Measurements from ENCODE around the gene IMMP1L.

IMMP1L gene

DNA sequence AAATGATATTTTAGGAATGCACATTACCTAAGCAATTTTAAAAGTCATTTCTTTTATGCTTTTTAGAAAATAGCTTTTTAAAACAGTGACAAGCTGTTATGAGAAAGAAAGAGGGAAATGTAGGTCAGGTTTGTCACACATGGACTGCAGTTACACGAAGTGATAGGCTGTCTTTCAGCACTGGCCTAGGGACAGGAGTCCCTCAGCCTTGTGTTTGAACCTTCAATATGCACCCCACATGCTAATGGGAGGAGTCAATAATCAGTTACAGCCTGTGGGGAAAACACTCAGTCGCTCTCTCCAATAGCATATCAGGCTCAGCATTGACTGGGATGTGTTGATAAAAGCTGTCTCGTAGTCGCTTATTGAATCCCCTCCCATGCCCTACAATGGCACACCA is 94.0 kb downstream of the IMMP1L start:
- Histone ChIP-seq H3K27me3 (replicated peaks; ENCODE audit: control insufficient read depth, insufficient read depth, low read length, poor library complexity, severe bottlenecking) (no peaks in the 10 kb centered on the region), H3K4me3 (ENCODE audit: insufficient read depth, low read depth, low read length, poor library complexity, severe bottlenecking) (no peak overlapping the region), H3K36me3 (ENCODE audit: control insufficient read depth, insufficient read depth, low read length) (no peaks in the 10 kb centered on the region), H3K4me1 (ENCODE audit: control insufficient read depth, insufficient read depth, low read length, poor library complexity, severe bottlenecking) (no peaks in the 10 kb centered on the region), H3K27ac (ENCODE audit: insufficient read depth, low read length, poor library complexity, severe bottlenecking) (no peak overlapping the region), H3K9me3 (ENCODE audit: control insufficient read depth, low read length) (no peaks in the 10 kb centered on the region)
- DNase-seq: no peak

- Histone ChIP-seq H3K4me3 (ENCODE audit: insufficient read depth, low read depth, low read length, poor library complexity, severe bottlenecking) (no peak overlapping the region), H3K4me1 (ENCODE audit: control insufficient read depth, insufficient read depth, low read length, poor library complexity, severe bottlenecking) (no peaks in the 10 kb centered on the region), H3K9me3 (ENCODE audit: control insufficient read depth, low read length) (no peaks in the 10 kb centered on the region), H3K36me3 (ENCODE audit: control insufficient read depth, insufficient read depth, low read length) (no peaks in the 10 kb centered on the region), H3K27me3 (replicated peaks; ENCODE audit: control insufficient read depth, insufficient read depth, low read length, poor library complexity, severe bottlenecking) (no peaks in the 10 kb centered on the region), H3K27ac (ENCODE audit: insufficient read depth, low read length, poor library complexity, severe bottlenecking) (no peak overlapping the region)
- DNase-seq: no peak
Measured at GRCh38 chr11:31414338-31414737, 95.1 kb downstream of the IMMP1L start.

- no peak overlapping the region for H3K4me3 ChIP-seq (ENCODE audit: insufficient read depth, low read depth, low read length, poor library complexity, severe bottlenecking)
- H3K9me3 ChIP-seq (ENCODE audit: control insufficient read depth, low read length): no peaks in the 10 kb centered on the region
- H3K27ac ChIP-seq (ENCODE audit: insufficient read depth, low read length, poor library complexity, severe bottlenecking): no peak overlapping the region
- H3K36me3 ChIP-seq (ENCODE audit: control insufficient read depth, insufficient read depth, low read length): no peaks in the 10 kb centered on the region
- no peak for DNase-seq
- no peaks in the 10 kb centered on the region for H3K4me1 ChIP-seq (ENCODE audit: control insufficient read depth, insufficient read depth, low read length, poor library complexity, severe bottlenecking)
- H3K27me3 ChIP-seq (replicated peaks; ENCODE audit: control insufficient read depth, insufficient read depth, low read length, poor library complexity, severe bottlenecking): no peaks in the 10 kb centered on the region
Measured at GRCh38 chr11:31412946-31413345, 96.5 kb downstream of the IMMP1L start.

- H3K36me3 ChIP-seq (ENCODE audit: control insufficient read depth, insufficient read depth, low read length): no peaks in the 10 kb centered on the region
- H3K27me3 ChIP-seq (replicated peaks; ENCODE audit: control insufficient read depth, insufficient read depth, low read length, poor library complexity, severe bottlenecking): no peaks in the 10 kb centered on the region
- H3K27ac ChIP-seq (ENCODE audit: insufficient read depth, low read length, poor library complexity, severe bottlenecking): no peak overlapping the region
- no peaks in the 10 kb centered on the region for H3K9me3 ChIP-seq (ENCODE audit: control insufficient read depth, low read length)
- DNase-seq: no peak
- H3K4me3 ChIP-seq (ENCODE audit: insufficient read depth, low read depth, low read length, poor library complexity, severe bottlenecking): no peak overlapping the region
- no peaks in the 10 kb centered on the region for H3K4me1 ChIP-seq (ENCODE audit: control insufficient read depth, insufficient read depth, low read length, poor library complexity, severe bottlenecking)
Measured at GRCh38 chr11:31408201-31408600, 101.2 kb downstream of the IMMP1L start.

DNA sequence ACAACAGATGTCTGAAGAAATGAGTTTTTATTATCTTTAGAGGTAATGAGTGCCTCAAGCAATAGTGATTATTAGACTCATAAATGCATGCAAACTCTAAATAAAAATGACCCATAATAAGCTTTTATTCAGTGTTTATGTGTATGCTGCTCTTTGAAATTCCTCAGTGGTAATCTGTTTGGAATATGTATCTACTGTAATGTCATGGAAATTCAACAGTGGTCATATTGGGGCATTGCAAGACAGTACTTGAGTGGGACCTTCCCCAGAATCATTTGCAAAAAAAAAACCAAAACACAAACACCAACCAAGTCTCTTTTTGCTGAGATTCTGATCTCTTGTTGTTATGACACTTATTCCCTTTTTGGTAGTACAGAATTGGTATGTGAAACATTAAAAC is 104.8 kb downstream of the IMMP1L start:
- Histone ChIP-seq H3K27ac (ENCODE audit: insufficient read depth, low read length, poor library complexity, severe bottlenecking) (no peak overlapping the region), H3K36me3 (ENCODE audit: control insufficient read depth, insufficient read depth, low read length) (no peaks in the 10 kb centered on the region), H3K27me3 (replicated peaks; ENCODE audit: control insufficient read depth, insufficient read depth, low read length, poor library complexity, severe bottlenecking) (no peaks in the 10 kb centered on the region), H3K4me1 (ENCODE audit: control insufficient read depth, insufficient read depth, low read length, poor library complexity, severe bottlenecking) (no peaks in the 10 kb centered on the region), H3K9me3 (ENCODE audit: control insufficient read depth, low read length) (no peaks in the 10 kb centered on the region), H3K4me3 (ENCODE audit: insufficient read depth, low read depth, low read length, poor library complexity, severe bottlenecking) (no peak overlapping the region)
- DNase-seq: no peak

DNA sequence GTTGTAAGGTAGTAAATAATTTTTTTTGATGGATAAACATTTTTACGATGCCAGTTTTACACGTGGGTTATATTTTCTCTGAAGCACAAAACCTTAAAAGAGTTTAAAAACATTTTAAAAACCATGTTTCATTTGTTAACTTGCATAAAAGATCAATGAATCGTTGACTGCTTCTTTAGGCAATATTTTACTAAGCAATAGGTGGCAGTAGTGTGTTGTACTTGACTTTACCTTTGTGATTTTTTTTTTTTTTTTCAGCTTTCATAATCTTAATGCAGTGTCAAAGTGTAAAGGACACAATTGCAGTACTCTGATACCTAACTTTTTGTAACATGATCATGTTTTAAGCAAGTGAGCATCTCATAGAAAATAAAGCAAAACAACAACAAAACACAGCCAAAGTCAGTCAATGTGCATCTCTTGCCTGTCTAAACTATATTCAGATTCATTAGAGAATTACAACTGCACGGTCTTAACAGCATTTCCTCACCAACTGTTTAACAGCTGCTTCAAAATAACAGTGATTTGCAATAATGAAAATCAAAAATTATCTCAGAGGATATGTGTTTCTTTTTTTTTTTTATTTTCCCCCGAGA is 112.1 kb downstream of the IMMP1L start:
- no peak overlapping the region for H3K27ac ChIP-seq (ENCODE audit: insufficient read depth, low read length, poor library complexity, severe bottlenecking)
- H3K9me3 ChIP-seq (ENCODE audit: control insufficient read depth, low read length): no peaks in the 10 kb centered on the region
- no peaks in the 10 kb centered on the region for H3K36me3 ChIP-seq (ENCODE audit: control insufficient read depth, insufficient read depth, low read length)
- no peak for DNase-seq
- H3K4me1 ChIP-seq (ENCODE audit: control insufficient read depth, insufficient read depth, low read length, poor library complexity, severe bottlenecking): no peaks in the 10 kb centered on the region
- no peaks in the 10 kb centered on the region for H3K27me3 ChIP-seq (replicated peaks; ENCODE audit: control insufficient read depth, insufficient read depth, low read length, poor library complexity, severe bottlenecking)
- H3K4me3 ChIP-seq (ENCODE audit: insufficient read depth, low read depth, low read length, poor library complexity, severe bottlenecking): no peak overlapping the region

- no peak for DNase-seq
- Histone ChIP-seq H3K4me1 (ENCODE audit: control insufficient read depth, insufficient read depth, low read length, poor library complexity, severe bottlenecking) (peaks cover 4% of the 10 kb centered on the region), H3K27ac (ENCODE audit: insufficient read depth, low read length, poor library complexity, severe bottlenecking) (no peak overlapping the region), H3K36me3 (ENCODE audit: control insufficient read depth, insufficient read depth, low read length) (no peaks in the 10 kb centered on the region), H3K4me3 (ENCODE audit: insufficient read depth, low read depth, low read length, poor library complexity, severe bottlenecking) (no peak overlapping the region), H3K9me3 (ENCODE audit: control insufficient read depth, low read length) (no peaks in the 10 kb centered on the region), H3K27me3 (replicated peaks; ENCODE audit: control insufficient read depth, insufficient read depth, low read length, poor library complexity, severe bottlenecking) (no peaks in the 10 kb centered on the region)
Measured at GRCh38 chr11:31387379-31387778, 122.0 kb downstream of the IMMP1L start.

- H3K36me3 ChIP-seq (ENCODE audit: control insufficient read depth, insufficient read depth, low read length): no peaks in the 10 kb centered on the region
- H3K4me1 ChIP-seq (ENCODE audit: control insufficient read depth, insufficient read depth, low read length, poor library complexity, severe bottlenecking): peaks cover under 1% of the 10 kb centered on the region
- no peak overlapping the region for H3K27ac ChIP-seq (ENCODE audit: insufficient read depth, low read length, poor library complexity, severe bottlenecking)
- no peaks in the 10 kb centered on the region for H3K27me3 ChIP-seq (replicated peaks; ENCODE audit: control insufficient read depth, insufficient read depth, low read length, poor library complexity, severe bottlenecking)
- H3K4me3 ChIP-seq (ENCODE audit: insufficient read depth, low read depth, low read length, poor library complexity, severe bottlenecking): no peak overlapping the region
- H3K9me3 ChIP-seq (ENCODE audit: control insufficient read depth, low read length): no peaks in the 10 kb centered on the region
- DNase-seq: no peak
Measured at GRCh38 chr11:31383116-31383515, 126.3 kb downstream of the IMMP1L start.

Data from effector memory CD4-positive, alpha-beta T cell (primary cell).